GM18505 (cell line): ENCODE measurements around the gene DOK7.

Experiments
- ATAC-seq: cut with Tn5 transposase; IDR thresholded peaks from one replicate; pipeline ENCODE4 v1.9.1; 2021; ENCODE audit not compliant: unreplicated experiment
- POLR2A ChIP-seq: IDR thresholded peaks from 4 replicates; pipeline ENCODE4 v1.6.1; 2011; ENCODE audit warnings: borderline replicate concordance; ENCODE audit not compliant: insufficient read depth, insufficient read length; ENCODE audit errors: extremely low read depth

DOK7 gene

GRCh38 chr4:3489451-3489962 lies 26.4 kb downstream of the DOK7 start:
- ATAC-seq = no peak
- TF ChIP-seq POLR2A = no peak

- no peak for TF ChIP-seq POLR2A
- no peak for ATAC-seq
These were observed 28.7 kb downstream of the DOK7 start for GRCh38 chr4:3491681-3492405.

GRCh38 chr4:3492741-3493719 lies 29.9 kb downstream of the DOK7 start:
- ATAC-seq = no peak
- TF ChIP-seq POLR2A = no peak

- no peak for TF ChIP-seq POLR2A
- no peak for ATAC-seq
These were observed 30.8 kb downstream of the DOK7 start for GRCh38 chr4:3493720-3494461.

- TF ChIP-seq POLR2A = no peak
- no peak for ATAC-seq
These were observed 31.4 kb downstream of the DOK7 start for GRCh38 chr4:3494462-3494871.

- no peak for TF ChIP-seq POLR2A
- no peak for ATAC-seq
These were observed 32.3 kb downstream of the DOK7 start for GRCh38 chr4:3495204-3495975.

GRCh38 chr4:3496021-3496420 lies 32.9 kb downstream of the DOK7 start:
- no peak for ATAC-seq
- no peak for TF ChIP-seq POLR2A

- TF ChIP-seq POLR2A = no peak
- ATAC-seq = no peak
These were observed 34.0 kb downstream of the DOK7 start for GRCh38 chr4:3497095-3497494.

- no peak for ATAC-seq
- TF ChIP-seq POLR2A = no peak
These were observed 34.6 kb downstream of the DOK7 start for GRCh38 chr4:3497523-3498389.

GRCh38 chr4:3498407-3498806 lies 35.3 kb downstream of the DOK7 start:
- no peak for TF ChIP-seq POLR2A
- ATAC-seq = no peak

- TF ChIP-seq POLR2A = no peak
- no peak for ATAC-seq
These were observed 35.9 kb downstream of the DOK7 start for GRCh38 chr4:3498901-3499510.
